ENCODE results near the gene FOXI2.

The FOXI2 gene

GRCh38 chr10:127736915-127737562 is at the start of gene FOXI2:
Gene FOXI2 (plus strand): TSS chr10:127737185. CDS start chr10:127737274, 89 bp downstream.
- DNase-seq = no peak

GRCh38 chr10:127687548-127687947 is 49.4 kb upstream of the FOXI2 start:
- no peak for DNase-seq

GRCh38 chr10:127690176-127690835 is 46.7 kb upstream of the FOXI2 start:
- DNase-seq = no peak

GRCh38 chr10:127694580-127695193 is 42.3 kb upstream of the FOXI2 start:
- no peak for DNase-seq

GRCh38 chr10:127695431-127695830 is 41.6 kb upstream of the FOXI2 start:
- DNase-seq = no peak

- peak; percentile 46 for DNase-seq
These were observed 38.1 kb upstream of the FOXI2 start for GRCh38 chr10:127698886-127699285.

- no peak for DNase-seq
These were observed 37.7 kb upstream of the FOXI2 start for GRCh38 chr10:127699311-127699710.

GRCh38 chr10:127702271-127702670 is 34.7 kb upstream of the FOXI2 start:
- no peak for DNase-seq

- DNase-seq = no peak
These were observed 21.7 kb upstream of the FOXI2 start for GRCh38 chr10:127715249-127715648.

- no peak for DNase-seq
These were observed 21.1 kb upstream of the FOXI2 start for GRCh38 chr10:127715782-127716378.

GRCh38 chr10:127720142-127720541 is 16.8 kb upstream of the FOXI2 start:
- DNase-seq = no peak

GRCh38 chr10:127720903-127721302 is 16.1 kb upstream of the FOXI2 start:
- DNase-seq = no peak

- no peak for DNase-seq
These were observed 2.2 kb upstream of the FOXI2 start for GRCh38 chr10:127734753-127735152.

GRCh38 chr10:127735156-127735555 is 1.8 kb upstream of the FOXI2 start:
- no peak for DNase-seq

- no peak for DNase-seq
These were observed 1.2 kb upstream of the FOXI2 start for GRCh38 chr10:127735723-127736221.

GRCh38 chr10:127736222-127736914 is 617 bp upstream of the FOXI2 start:
- no peak for DNase-seq

GRCh38 chr10:127737563-127738511 is 852 bp downstream of the FOXI2 start:
- DNase-seq = no peak

- DNase-seq = no peak
These were observed 1.8 kb downstream of the FOXI2 start for GRCh38 chr10:127738512-127739424.

GRCh38 chr10:127739908-127740307 is 2.9 kb downstream of the FOXI2 start:
- DNase-seq = no peak

- no peak for DNase-seq
These were observed 3.6 kb downstream of the FOXI2 start for GRCh38 chr10:127740596-127740995.

GRCh38 chr10:127743205-127743604 is 6.2 kb downstream of the FOXI2 start:
- DNase-seq = no peak

Measured in femur (tissue), 1 donor.